CMK (cell line): ENCODE results near the gene PLA2G4E.

ENCODE experiments used
- DNase-seq: peaks from one replicate; pipeline ENCODE4 v3.0.0-alpha.2; 2010; ENCODE audit warnings: low read depth

Gene PLA2G4E, protein sequence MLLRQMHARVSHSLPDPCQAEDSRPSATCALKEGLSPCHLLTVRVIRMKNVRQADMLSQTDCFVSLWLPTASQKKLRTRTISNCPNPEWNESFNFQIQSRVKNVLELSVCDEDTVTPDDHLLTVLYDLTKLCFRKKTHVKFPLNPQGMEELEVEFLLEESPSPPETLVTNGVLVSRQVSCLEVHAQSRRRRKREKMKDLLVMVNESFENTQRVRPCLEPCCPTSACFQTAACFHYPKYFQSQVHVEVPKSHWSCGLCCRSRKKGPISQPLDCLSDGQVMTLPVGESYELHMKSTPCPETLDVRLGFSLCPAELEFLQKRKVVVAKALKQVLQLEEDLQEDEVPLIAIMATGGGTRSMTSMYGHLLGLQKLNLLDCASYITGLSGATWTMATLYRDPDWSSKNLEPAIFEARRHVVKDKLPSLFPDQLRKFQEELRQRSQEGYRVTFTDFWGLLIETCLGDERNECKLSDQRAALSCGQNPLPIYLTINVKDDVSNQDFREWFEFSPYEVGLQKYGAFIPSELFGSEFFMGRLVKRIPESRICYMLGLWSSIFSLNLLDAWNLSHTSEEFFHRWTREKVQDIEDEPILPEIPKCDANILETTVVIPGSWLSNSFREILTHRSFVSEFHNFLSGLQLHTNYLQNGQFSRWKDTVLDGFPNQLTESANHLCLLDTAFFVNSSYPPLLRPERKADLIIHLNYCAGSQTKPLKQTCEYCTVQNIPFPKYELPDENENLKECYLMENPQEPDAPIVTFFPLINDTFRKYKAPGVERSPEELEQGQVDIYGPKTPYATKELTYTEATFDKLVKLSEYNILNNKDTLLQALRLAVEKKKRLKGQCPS

DNA sequence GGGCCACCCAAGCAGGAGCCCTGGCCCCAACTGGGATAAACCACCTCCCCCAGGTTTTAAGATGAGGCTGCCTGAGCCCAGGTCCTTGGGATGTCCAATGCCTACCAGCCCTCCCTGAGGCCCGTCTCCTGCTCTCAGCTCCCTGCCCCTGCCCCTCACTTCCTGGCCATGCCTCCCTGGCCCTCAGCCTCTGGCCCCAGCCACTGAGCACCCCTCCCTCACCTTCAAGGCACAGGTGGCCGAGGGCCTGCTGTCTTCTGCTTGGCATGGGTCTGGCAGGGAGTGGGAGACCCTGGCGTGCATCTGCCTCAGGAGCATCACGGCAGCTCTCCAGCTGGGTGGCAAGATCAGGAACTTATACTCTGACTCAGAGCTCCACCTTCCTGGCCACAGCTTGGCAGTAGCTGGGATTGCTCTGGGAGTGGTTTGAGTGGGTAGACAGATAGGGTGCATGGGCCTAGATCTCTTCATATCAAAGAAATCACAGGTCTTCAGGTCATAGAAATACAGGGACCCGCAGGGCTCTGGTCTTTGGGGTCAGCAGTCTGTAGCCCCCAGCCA lies at the start of gene PLA2G4E:
Gene PLA2G4E (minus strand): TSS at position 330 of the 561 bp plus-strand sequence. CDS start 12 bp downstream, at position 318.
- DNase-seq: no peak

DNA sequence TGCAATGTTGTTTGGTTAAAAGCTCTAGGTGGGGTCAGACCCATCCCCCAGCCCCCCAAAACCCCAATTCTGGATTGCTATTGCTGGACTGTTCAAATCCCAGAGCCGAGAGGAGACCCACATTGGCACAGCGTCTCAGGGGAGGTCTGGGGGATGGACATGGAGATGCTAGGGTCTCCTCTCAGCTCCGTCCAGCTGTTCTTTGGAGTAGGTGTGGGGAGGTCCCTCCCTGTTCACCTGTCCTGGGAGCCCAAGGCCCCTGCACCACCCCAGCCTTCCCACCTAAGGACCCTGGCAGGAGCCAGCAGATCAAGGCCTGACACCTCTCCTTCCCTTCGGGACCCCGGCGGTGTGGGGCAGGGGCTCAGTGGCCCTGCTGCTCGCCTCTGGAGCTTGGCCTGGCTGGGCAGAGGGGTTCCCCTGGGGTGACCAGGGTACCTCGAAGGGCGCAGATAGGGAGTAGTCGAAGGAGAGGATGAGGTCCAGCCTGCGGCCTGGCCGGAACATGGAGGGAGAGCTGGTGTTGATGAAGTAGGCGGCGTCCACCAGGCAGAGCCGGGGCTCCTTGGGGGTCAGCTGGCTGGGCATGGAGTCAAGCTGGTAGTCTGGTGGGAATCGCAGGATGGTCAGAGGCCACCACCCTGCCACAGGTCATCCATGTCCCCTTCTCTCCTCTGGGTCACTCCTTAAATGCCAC lies 49.6 kb upstream of the PLA2G4E start:
- no peak for DNase-seq

DNA sequence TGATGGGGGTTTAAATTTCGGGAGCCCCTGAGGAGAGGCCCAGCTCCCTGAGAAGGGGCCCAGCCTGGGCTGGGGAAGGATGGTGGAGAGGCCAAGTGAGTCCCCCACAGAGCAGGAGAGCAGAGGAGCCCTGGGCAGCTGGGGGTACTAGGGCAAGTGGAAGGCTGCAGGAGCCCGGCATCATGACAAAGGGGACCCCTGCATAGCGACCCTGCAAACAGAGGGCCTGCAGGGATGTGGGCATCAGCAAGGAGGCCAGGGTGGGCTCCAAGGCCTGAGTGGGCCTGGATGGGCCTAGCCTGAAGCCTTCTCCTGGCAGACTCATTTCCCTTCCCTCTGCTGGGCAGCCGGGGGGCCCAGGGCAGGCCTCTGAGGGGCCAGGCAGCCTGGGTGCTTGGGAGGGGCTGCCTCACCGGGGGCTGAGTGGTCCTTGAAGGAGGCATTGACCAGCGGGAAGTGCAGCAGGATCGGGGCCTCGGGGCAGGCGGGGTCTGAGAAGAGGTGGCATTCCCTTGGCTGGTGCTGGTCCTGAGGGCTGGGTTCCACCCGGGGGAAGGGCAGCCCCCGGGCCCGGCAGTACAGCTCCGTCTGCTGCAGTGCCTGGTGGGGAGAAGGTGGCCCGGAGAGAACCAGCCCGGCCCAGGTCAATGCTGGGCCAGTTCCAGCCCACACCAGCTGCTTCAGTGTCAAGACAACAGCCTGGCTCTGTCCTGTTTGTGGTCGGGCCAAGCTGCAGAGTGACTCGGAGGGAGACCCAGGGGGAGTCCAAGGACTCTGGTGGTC lies 48.8 kb upstream of the PLA2G4E start:
- DNase-seq: no peak

DNA sequence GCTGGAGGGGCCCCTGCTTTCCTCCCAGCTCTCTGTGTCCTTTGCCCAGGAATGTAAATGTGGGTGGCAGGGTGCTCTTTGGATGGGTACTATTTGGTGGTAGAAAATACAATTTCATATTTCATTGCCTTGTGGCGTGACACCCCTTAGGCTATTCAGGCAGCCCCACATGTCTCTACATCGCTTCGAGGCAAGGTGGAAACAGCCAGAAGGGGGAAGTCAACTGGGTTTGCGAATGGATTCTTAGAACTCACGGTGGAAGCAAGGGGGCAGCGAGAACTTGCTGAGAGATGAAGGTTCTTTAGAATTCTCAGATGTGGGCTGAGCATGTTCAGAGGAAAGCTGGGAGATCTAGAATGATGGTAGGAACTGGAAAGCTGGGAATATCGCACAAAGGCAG lies 48.2 kb upstream of the PLA2G4E start:
- no peak for DNase-seq

DNA sequence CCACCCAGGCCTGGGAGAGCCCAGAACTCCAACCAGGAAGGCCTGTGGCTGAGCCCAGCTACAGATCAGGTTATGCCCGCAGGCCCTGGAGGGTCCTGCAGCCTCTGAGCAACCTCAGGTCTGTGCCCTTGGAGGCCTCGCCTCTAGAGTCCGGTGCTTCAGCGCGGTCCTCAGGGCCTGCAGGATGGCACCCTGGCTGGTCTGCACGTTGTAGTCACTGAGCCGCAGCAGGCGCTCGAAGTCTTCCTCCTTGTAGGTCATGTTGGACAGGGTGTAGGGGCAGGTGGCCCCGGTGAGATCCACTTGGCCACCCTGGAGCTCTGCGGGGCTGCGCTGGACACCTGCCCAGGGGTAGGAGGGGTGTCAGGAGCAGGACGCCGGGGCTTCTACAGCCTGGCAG lies 47.8 kb upstream of the PLA2G4E start:
- DNase-seq: no peak

DNA sequence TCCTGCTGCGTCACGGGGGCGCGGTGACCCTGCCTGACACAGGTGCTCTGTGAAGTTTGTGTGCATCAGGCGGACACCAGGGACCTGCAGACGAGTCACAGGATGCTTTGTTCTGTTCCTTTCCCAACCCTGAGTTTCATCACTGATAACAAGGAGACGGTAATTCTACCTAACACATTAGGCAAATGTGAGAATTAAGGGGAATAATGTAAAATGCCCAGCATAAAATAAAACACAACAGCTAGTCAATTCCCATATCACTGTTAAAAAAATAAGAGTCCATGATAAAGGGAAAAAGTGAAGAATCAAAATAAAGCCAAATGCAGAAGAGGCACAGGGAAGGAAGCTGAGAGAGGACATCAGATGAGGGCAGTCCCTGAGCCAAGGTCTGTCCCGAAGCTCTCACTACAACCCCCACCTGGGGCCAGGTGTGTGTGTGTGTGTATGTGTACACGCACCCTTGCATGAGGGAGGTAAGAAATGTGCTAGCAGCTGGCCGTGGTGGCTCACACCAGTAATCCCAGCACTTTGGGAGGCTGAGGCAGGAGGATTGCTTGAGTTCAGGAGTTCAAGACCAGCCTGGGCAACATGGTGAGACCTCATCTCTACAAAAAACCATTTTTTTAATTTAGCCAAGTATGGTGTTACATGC lies 46.0 kb upstream of the PLA2G4E start:
- no peak for DNase-seq

DNA sequence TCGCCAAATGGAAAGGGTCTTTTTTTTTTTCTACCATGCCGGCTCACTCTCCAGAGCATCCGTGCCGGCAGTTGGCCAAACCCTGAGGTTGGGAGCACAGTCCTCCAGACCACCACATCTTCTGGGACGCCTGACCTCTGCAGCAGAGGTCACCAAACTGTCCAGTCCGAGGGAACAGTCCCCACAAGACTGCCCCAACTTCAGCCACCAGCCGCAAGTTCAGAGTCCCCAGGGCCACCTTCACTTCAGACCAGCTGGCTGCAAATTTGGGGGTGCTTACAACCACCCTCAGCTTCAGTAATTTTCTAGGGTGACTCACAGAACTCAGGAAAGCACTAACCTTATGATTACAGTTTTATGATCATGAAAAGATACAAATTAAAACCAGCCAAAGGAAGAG lies 44.6 kb upstream of the PLA2G4E start:
- DNase-seq: no peak

DNA sequence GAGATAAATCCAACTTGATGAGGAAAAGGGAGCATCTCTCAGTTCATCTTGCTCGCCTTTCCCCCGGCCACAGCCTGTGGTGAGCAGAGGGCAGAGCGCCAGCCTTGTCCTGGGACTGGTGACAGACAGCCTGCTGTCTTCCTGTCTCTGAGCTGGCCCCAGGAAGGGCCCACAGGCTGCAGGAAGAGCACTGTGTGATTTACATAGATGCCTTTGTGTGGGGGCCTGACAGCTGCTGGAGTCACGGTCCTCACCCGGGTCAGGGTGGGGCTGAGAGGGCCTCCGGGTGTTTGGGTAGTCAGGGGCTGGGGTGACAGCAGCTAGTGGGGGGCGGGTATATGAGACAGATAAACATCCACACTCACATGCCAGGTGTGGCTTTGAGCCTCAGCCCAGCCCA lies 44.2 kb upstream of the PLA2G4E start:
- DNase-seq: no peak

DNA sequence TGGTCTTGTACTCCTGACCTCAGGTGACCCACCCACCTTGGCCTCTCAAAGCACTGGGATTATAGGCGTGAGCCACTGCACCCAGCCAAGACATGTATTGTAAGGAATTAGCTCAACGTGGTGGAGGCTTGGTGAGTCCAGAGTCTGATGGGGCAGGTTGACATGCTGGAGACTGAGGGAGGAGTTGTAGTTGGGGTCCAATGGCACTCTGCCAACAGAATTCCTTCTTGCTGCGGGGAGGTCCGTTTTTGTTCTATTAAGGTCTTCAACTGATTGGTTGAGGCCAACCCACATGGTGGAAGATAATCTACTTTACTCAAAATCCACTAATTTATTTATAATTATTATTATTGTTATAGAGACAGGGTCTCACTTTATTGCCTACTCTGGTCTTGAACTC lies 43.4 kb upstream of the PLA2G4E start:
- DNase-seq: no peak

DNA sequence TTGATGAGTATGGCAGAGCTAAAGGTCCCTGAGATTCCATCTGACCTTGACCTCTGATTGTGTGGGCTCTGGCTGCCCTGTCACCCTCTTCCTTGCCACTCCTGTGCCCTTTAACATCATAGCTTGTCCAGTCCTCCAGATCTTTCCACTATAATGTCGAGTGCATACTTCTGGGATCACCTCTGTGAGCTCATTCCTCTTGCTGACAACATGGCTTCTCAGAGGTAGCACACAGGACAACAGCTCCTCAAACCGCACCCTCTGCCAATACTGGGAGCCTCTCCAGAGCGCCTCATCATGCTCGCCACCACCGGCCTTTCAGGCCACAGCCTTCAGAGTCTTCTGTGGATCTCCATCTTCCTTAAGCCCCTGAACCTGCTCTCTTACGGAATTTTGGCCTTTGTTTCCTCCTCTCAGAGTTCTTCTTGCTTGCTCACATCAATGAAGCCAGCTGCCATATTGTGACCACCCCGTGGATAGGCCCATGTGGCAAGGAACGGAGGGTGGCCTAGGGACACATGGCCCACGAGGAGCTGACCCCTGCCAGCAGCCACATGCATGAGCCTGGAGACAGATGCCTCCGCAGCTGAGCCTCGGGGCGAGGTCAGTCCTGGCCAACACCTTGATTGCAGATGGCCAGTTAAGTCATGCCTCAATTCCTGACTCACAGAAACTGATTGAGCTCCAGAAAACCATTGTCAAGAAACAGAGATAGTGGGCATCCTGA lies 42.4 kb upstream of the PLA2G4E start:
- DNase-seq: no peak

DNA sequence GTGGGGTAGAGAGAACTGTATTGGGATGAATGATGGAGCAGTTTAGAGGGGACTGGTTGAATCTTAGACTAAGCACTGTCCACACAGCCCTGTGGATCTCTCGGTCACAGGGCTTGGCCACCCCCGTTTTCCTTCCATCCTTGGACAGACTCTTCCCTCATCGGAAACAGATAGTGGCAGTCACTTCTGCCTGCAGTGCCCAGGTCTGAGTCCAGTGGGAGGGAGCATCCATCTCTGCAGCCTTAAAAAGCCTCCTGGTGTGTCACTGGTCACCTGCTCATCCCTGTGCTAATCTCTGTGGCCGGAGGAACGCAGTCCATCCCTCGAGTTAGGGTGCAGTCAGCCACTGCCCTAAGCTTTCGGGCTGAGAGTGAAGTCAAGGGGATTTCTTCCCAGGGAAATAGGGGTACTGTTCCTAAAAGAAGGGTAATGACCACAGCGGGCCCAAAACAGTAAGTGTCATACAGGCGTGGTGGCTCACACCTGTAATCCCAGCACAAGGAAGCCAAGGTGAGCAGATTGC lies 41.5 kb upstream of the PLA2G4E start:
- no peak for DNase-seq

DNA sequence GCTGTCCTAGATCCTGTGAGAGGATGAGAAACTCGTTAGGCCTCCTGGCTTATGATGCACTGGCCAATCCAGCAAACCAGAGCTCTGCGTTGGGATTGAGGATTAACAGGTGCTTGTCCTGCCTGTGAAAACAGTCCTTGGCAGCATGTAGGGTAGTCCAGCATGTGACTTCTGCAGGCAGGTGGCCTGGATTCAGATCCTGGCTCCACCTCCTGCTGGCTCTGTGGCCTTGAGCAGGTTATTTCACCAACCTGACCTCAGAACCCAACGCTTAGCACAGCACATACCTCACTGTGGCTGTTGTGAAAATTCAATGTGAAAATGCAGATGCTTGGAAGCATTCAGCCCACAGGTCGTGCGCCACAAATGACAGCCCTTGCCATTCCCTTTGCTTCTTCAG lies 40.0 kb upstream of the PLA2G4E start:
- DNase-seq: no peak

DNA sequence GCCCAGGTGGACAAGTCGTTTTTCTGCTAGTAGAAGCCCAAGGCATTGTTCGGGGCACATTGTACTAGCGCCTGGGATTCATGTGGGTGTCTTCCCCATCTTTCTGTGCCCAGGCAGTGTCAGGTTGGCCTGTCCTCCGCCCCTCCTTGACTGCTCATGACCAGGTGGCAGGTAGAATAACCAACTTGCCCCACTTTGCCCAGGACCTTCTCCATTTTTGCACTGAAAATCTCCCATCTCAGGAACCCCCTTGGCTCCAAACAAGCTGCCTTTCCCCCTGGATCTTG lies 39.6 kb upstream of the PLA2G4E start:
- no peak for DNase-seq

DNA sequence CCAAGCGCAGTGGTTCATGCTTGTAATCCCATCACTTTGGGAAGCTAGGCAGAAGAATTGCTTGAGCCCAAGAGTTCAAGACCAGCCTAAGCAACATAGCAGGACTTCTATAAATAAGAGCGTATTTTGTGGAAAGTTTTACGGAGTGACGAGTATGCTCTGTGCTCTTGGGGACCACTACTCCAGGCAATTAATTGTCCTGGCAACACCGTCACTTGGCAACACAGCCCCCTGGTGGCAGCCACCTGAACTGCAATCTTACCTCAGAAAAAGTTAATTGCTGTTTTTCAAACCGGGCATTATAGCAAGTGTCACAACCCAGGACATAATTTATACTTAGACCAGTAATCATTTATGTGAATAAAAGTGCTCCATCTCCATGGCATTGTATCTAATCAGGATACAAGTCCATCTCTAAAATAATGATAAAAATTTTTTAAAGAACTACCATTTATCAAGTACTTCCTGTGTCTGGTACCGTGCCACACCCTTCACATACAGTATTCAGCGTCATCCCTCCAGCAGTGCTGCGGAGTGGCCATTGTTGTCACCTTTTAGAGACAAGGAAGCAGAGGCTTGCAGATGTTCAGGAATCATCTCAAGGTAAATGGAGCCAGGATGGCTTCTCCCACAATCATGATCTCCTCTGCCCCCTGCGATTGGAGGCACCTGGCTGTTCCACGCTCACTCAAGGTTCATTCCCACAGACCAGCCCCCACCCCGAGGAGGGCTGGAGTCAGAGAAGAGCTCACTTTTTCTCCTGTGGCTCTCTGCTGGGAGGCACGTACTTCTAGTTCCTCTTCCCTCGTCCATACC lies 39.0 kb upstream of the PLA2G4E start:
- peak; percentile 20 for DNase-seq

DNA sequence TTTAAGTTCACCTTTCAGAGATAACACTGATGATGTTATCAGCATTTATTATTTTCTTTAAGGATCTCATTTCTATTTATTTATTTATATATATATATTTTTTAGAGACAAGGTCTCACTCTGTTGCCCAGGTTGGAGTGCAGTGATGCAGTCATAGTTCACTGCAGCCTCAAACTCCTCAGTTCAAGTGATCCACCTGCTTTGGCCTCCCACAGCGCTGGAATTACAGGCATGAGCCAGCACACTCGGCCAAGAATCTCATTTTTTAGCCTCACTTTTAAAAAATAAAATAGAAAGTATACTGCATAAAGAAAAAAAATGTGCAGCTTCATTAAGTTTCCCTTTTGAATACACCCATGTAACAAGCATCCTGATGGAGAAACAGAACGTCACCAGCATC lies 37.9 kb upstream of the PLA2G4E start:
- DNase-seq: no peak

DNA sequence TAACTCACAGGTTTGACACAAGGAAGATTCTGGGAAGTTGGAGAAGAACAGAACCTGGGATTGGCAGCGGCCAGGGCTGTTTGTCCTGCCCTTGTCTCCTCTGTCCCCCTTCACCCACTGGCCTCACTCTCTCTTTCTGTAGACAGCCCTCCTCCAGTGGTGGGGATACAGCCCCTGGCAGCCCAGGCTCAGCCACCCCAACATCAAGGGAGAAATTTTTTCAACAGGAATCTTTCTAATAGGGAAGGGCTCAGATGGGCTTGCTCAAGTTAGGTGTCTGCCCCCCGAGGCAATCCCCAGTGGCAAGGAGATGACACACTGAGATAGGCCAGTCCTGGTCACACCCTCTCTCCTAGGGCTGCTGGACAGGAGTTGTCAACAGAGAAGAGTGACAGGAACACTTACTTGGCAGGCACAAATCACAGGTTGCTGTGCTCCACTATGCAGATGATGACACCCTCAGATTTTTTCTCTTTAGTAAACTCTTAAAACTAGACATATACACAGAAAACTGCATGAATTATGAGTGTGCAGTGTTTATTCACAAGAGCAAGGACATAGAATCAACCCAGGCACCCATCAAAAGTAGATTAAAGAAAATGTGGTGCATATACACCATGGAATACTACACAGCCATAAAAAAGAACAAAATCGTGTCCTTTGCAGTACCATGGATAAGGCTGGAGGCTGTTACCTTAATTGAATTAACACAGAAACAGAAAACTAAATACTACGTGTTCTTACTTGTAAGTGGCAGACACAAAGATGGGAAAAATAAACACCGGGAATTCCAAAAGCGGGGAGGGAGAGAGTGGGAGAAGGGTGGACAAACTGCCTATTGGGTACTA lies 37.2 kb upstream of the PLA2G4E start:
- DNase-seq: no peak

DNA sequence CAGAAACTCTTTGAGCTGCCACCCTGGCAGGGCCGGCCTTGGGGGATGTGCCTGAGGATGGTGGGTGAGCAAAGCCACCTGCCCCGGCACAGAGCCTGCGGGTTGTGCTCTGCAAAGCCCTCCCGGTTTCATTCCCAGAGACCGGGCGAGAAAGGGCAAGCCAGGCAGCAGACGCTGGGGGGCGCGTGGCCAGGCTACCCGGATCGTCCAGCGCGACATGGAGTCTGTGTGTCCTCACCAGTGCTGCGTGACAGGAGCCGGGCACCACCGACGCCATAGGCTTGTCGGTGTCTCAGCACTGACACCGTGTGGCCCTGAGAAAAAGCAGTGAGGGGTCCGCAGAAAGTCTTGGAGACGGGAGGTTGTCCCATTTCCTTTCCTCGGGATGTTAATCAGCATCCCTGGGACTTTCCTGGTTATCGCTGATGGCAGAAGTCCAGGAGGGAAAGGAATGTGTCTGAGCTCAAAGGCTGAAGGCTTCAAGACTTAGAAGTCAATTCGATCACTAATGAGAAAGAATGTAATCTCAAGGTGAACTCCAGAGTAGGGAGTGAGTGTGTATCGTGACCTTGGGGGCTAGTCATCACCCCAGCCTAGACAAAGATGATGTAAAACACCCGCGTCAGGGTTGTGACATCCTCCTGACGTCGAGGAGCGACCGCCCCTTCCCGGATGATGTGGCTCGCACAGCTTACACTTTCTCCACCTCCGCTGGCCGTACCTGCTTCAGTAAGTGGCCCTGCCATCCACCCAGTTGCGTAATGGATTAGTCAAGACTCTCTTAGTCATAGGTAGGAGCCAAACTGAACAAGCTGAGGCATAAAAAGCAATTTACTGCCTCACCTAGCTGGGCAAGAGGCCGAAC lies 36.3 kb upstream of the PLA2G4E start:
- DNase-seq: no peak

DNA sequence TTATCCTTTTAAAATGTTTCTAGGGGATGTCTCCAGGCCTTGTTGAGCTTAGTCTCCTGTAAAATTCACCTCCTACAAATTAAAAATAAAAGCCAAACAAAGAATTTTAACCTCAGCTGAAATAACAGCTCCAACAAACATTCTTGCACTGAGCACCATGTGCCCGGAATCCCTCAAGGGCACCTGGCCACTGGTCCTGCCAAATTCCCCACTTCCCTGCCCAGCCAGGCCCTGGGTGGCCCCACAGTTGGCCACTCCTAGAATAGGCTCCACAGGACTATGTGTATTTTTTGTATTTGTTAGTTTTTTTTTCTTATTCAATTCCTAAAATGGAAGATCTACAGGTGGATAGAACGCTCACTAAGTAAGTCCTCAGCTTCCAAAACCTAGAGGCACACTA lies 33.1 kb upstream of the PLA2G4E start:
- DNase-seq: no peak
